ENCODE measurements around the gene EHD2.

Gene EHD2

GRCh38 chr19:47686679-47687450 lies 26.4 kb upstream of the EHD2 start:
- no peaks in the 10 kb centered on the region for H3K4me1 ChIP-seq (ENCODE audit: insufficient read depth, low read length)
- no peak overlapping the region for H3K9ac ChIP-seq (ENCODE audit: low read depth, low read length)

GRCh38 chr19:47687906-47688305 lies 25.3 kb upstream of the EHD2 start:
- H4K20me1 ChIP-seq (ENCODE audit: insufficient read depth, low read length): peaks cover 9% of the 10 kb centered on the region
- H3K9me3 ChIP-seq (ENCODE audit: insufficient read depth, low read length, severe bottlenecking): no peaks in the 10 kb centered on the region
- no peaks in the 10 kb centered on the region for H3K79me2 ChIP-seq (ENCODE audit: insufficient read depth, low read length)
- H3K4me2 ChIP-seq (ENCODE audit: insufficient read depth, low read length): no peak overlapping the region
- no peaks in the 10 kb centered on the region for H3K4me1 ChIP-seq (ENCODE audit: insufficient read depth, low read length)
- no peak overlapping the region for H3K4me3 ChIP-seq (ENCODE audit: low read depth in 1 of 2, low read length in 2 of 2)
- H3K9ac ChIP-seq (ENCODE audit: low read depth, low read length): no peak overlapping the region
- H3K27me3 ChIP-seq (ENCODE audit: insufficient read depth, low read length, poor library complexity): no peaks in the 10 kb centered on the region
- H2AFZ ChIP-seq (ENCODE audit: low read depth, low read length): no peak overlapping the region
- H3K36me3 ChIP-seq (ENCODE audit: insufficient read depth, low read length): peaks cover 15% of the 10 kb centered on the region
- no peak for ATAC-seq (ENCODE audit: insufficient read depth, low read depth)
- no peak for DNase-seq
- TF ChIP-seq EZH2 (IDR thresholded peaks at IDR 0.05; ENCODE audit: borderline replicate concordance, low read depth, low read length, severe bottlenecking): no peak
- no peak for TF ChIP-seq CTCF (IDR thresholded peaks at IDR 0.05; ENCODE audit: borderline replicate concordance, extremely low read depth, low read length, poor library complexity, severe bottlenecking)
- no peak overlapping the region for H3K27ac ChIP-seq (ENCODE audit: low read length)

More at GRCh38 chr19:47686679-47687450, 26.4 kb upstream of the EHD2 start:
- Histone ChIP-seq H3K4me2 (ENCODE audit: insufficient read depth, low read length) (no peak overlapping the region), H2AFZ (ENCODE audit: low read depth, low read length) (no peak overlapping the region), H3K27me3 (ENCODE audit: insufficient read depth, low read length, poor library complexity) (no peaks in the 10 kb centered on the region), H4K20me1 (ENCODE audit: insufficient read depth, low read length) (0 out of 2 replicates have a peak, but pooled peaks cover 3% of the 10 kb centered on the region), H3K27ac (ENCODE audit: low read length) (no peak overlapping the region), H3K4me3 (ENCODE audit: low read depth in 1 of 2, low read length in 2 of 2) (no peak overlapping the region), H3K9me3 (ENCODE audit: insufficient read depth, low read length, severe bottlenecking) (no peaks in the 10 kb centered on the region), H3K79me2 (ENCODE audit: insufficient read depth, low read length) (no peaks in the 10 kb centered on the region), H3K36me3 (ENCODE audit: insufficient read depth, low read length) (peaks cover 9% of the 10 kb centered on the region; the same call in 1 of the 2 replicates)
- ATAC-seq (ENCODE audit: insufficient read depth, low read depth) (no peak), DNase-seq (no peak)
- TF ChIP-seq EZH2 (IDR thresholded peaks at IDR 0.05; ENCODE audit: borderline replicate concordance, low read depth, low read length, severe bottlenecking): no peak
- no peak for TF ChIP-seq CTCF (IDR thresholded peaks at IDR 0.05; ENCODE audit: borderline replicate concordance, extremely low read depth, low read length, poor library complexity, severe bottlenecking)

GRCh38 chr19:47691090-47691489 lies 22.1 kb upstream of the EHD2 start:
- Histone ChIP-seq H3K36me3 (ENCODE audit: insufficient read depth, low read length) (peaks cover 20% of the 10 kb centered on the region), H3K27ac (ENCODE audit: low read length) (no peak overlapping the region), H3K9ac (ENCODE audit: low read depth, low read length) (no peak overlapping the region), H3K79me2 (ENCODE audit: insufficient read depth, low read length) (no peaks in the 10 kb centered on the region), H2AFZ (ENCODE audit: low read depth, low read length) (no peak overlapping the region), H3K4me1 (ENCODE audit: insufficient read depth, low read length) (no peaks in the 10 kb centered on the region), H3K9me3 (ENCODE audit: insufficient read depth, low read length, severe bottlenecking) (no peaks in the 10 kb centered on the region), H3K4me3 (ENCODE audit: low read depth in 1 of 2, low read length in 2 of 2) (no peak overlapping the region), H4K20me1 (ENCODE audit: insufficient read depth, low read length) (peaks cover 19% of the 10 kb centered on the region), H3K27me3 (ENCODE audit: insufficient read depth, low read length, poor library complexity) (no peaks in the 10 kb centered on the region), H3K4me2 (ENCODE audit: insufficient read depth, low read length) (no peak overlapping the region)
- TF ChIP-seq EZH2 (IDR thresholded peaks at IDR 0.05; ENCODE audit: borderline replicate concordance, low read depth, low read length, severe bottlenecking): no peak
- TF ChIP-seq CTCF (IDR thresholded peaks at IDR 0.05; ENCODE audit: borderline replicate concordance, extremely low read depth, low read length, poor library complexity, severe bottlenecking): no peak
- ATAC-seq (ENCODE audit: insufficient read depth, low read depth) (no peak), DNase-seq (no peak)

Data from DND-41 (cell line).